Activated T-cell treated with anti-CD3 and anti-CD28 coated beads, Interleukin-2, amount 50 U/mL, for 48 hours (primary cell): Measurements from ENCODE around the gene GCK.

ENCODE experiments used
- DNase-seq, 2 experiments: peaks; one replicate each; pipeline ENCODE4 v3.0.0-alpha.2; 2020

Gene GCK

GRCh38 chr7:44189286-44189992 is at the start of gene GCK:
Gene GCK, minus strand, starts transcription at chr7:44189439. Its CDS starts 486 bp downstream, at chr7:44188953.
- DNase-seq = no peak

GRCh38 chr7:44238116-44238695 is 49.0 kb upstream of the GCK start:
- no peak for DNase-seq

- DNase-seq = no peak
Measured at GRCh38 chr7:44237696-44238095, 48.5 kb upstream of the GCK start.

GRCh38 chr7:44236333-44236728 is 47.1 kb upstream of the GCK start:
- DNase-seq = no peak

- DNase-seq = no peak
Measured at GRCh38 chr7:44235582-44236332, 46.5 kb upstream of the GCK start.

GRCh38 chr7:44235066-44235465 is 45.8 kb upstream of the GCK start:
- DNase-seq = no peak

GRCh38 chr7:44232901-44233715 is 43.9 kb upstream of the GCK start:
- no peak for DNase-seq

GRCh38 chr7:44232396-44232795 is 43.2 kb upstream of the GCK start:
- no peak for DNase-seq

- no peak for DNase-seq
Measured at GRCh38 chr7:44231088-44231487, 41.8 kb upstream of the GCK start.

GRCh38 chr7:44230286-44230685 is 41.0 kb upstream of the GCK start:
- no peak for DNase-seq

- DNase-seq = no peak
Measured at GRCh38 chr7:44229546-44230105, 40.4 kb upstream of the GCK start.

- DNase-seq = no peak
Measured at GRCh38 chr7:44228571-44229350, 39.5 kb upstream of the GCK start.

- DNase-seq = no peak
Measured at GRCh38 chr7:44227911-44228310, 38.7 kb upstream of the GCK start.

GRCh38 chr7:44226396-44226753 is 37.1 kb upstream of the GCK start:
- DNase-seq = no peak

GRCh38 chr7:44225566-44226395 is 36.5 kb upstream of the GCK start:
- DNase-seq = no peak

- DNase-seq = no peak
Measured at GRCh38 chr7:44224974-44225565, 35.8 kb upstream of the GCK start.

- DNase-seq = no peak
Measured at GRCh38 chr7:44224080-44224973, 35.1 kb upstream of the GCK start.

- DNase-seq = no peak
Measured at GRCh38 chr7:44223362-44224079, 34.3 kb upstream of the GCK start.

- DNase-seq = no peak
Measured at GRCh38 chr7:44222776-44223261, 33.6 kb upstream of the GCK start.
